DMS114 treated with DMSO at 0.1 percent for 48 hours (cell line): Measurements from ENCODE around the gene ANKRD33B.
"Not testable (repeated sequence)": the region's sequence is repeated elsewhere in the genome, so short reads cannot be mapped to it uniquely, and the experiment has no call there.

Experiments used
- DNase-seq: peaks from one replicate; lab custom pipeline; 2025; ENCODE audit not compliant: unreplicated experiment; lab: John Stamatoyannopoulos, UW

Gene ANKRD33B

GRCh38 chr5:10536931-10537579 lies 26.8 kb upstream of the ANKRD33B start:
- DNase-seq, result no peak

GRCh38 chr5:10537624-10538023 lies 26.2 kb upstream of the ANKRD33B start:
- no peak for DNase-seq

- DNase-seq, result no peak
Measured at GRCh38 chr5:10538103-10538788, 25.6 kb upstream of the ANKRD33B start.

GRCh38 chr5:10538789-10539686 lies 24.8 kb upstream of the ANKRD33B start:
- DNase-seq, result no peak

GRCh38 chr5:10539687-10539998 lies 24.2 kb upstream of the ANKRD33B start:
- DNase-seq, result no peak

- no peak for DNase-seq
Measured at GRCh38 chr5:10540036-10540544, 23.8 kb upstream of the ANKRD33B start.

- no peak for DNase-seq
Measured at GRCh38 chr5:10540951-10541646, 22.8 kb upstream of the ANKRD33B start.

- DNase-seq, result no peak
Measured at GRCh38 chr5:10542055-10542550, 21.8 kb upstream of the ANKRD33B start.

- no peak for DNase-seq
Measured at GRCh38 chr5:10543585-10544040, 20.3 kb upstream of the ANKRD33B start.

- no peak for DNase-seq
Measured at GRCh38 chr5:10545084-10545483, 18.8 kb upstream of the ANKRD33B start.

- no peak for DNase-seq
Measured at GRCh38 chr5:10546186-10546585, 17.7 kb upstream of the ANKRD33B start.

GRCh38 chr5:10548418-10549122 lies 15.3 kb upstream of the ANKRD33B start:
- DNase-seq, result no peak

GRCh38 chr5:10549123-10549514 lies 14.8 kb upstream of the ANKRD33B start:
- DNase-seq, result not testable (repeated sequence)

- no peak for DNase-seq
Measured at GRCh38 chr5:10550222-10550995, 13.5 kb upstream of the ANKRD33B start.

GRCh38 chr5:10551782-10552138 lies 12.1 kb upstream of the ANKRD33B start:
- no peak for DNase-seq

GRCh38 chr5:10552183-10553143 lies 11.4 kb upstream of the ANKRD33B start:
- DNase-seq, result no peak

GRCh38 chr5:10553476-10553875 lies 10.4 kb upstream of the ANKRD33B start:
- DNase-seq, result no peak

- DNase-seq, result no peak
Measured at GRCh38 chr5:10555277-10555684, 8.6 kb upstream of the ANKRD33B start.
